PFSK-1 (cell line): ENCODE measurements around the gene CHST3.

Experiments
- POLR2AphosphoS5 ChIP-seq: IDR thresholded peaks from 2 replicates; pipeline ENCODE4 v1.6.1; 2012; ENCODE audit warnings: low read depth, mild to moderate bottlenecking, control low read depth, low read length, moderate library complexity
- SIN3A ChIP-seq: IDR thresholded peaks from 2 replicates; pipeline ENCODE4 v1.6.1; 2012; ENCODE audit warnings: mild to moderate bottlenecking, low read length, moderate library complexity, borderline replicate concordance; ENCODE audit not compliant: insufficient read depth
- TAF1 ChIP-seq: IDR thresholded peaks from 2 replicates; pipeline ENCODE4 v1.6.1; 2012; ENCODE audit warnings: low read length, control low read depth, borderline replicate concordance; ENCODE audit not compliant: insufficient read depth
- TF ChIP-seq, protein P1 (sequence below), 2 experiments: IDR thresholded peaks; 2 replicates each; pipeline versions ENCODE4 v1.6.1 to v1.8.0; 2011 to 2012; ENCODE audit warnings: low read depth in 2 of 2, low read length in 2 of 2, control low read depth in 1 of 2, inconsistent platforms in 1 of 2, mild to moderate bottlenecking in 1 of 2, moderate library complexity in 1 of 2; ENCODE audit not compliant: insufficient read depth in 1 of 2

DNA sequence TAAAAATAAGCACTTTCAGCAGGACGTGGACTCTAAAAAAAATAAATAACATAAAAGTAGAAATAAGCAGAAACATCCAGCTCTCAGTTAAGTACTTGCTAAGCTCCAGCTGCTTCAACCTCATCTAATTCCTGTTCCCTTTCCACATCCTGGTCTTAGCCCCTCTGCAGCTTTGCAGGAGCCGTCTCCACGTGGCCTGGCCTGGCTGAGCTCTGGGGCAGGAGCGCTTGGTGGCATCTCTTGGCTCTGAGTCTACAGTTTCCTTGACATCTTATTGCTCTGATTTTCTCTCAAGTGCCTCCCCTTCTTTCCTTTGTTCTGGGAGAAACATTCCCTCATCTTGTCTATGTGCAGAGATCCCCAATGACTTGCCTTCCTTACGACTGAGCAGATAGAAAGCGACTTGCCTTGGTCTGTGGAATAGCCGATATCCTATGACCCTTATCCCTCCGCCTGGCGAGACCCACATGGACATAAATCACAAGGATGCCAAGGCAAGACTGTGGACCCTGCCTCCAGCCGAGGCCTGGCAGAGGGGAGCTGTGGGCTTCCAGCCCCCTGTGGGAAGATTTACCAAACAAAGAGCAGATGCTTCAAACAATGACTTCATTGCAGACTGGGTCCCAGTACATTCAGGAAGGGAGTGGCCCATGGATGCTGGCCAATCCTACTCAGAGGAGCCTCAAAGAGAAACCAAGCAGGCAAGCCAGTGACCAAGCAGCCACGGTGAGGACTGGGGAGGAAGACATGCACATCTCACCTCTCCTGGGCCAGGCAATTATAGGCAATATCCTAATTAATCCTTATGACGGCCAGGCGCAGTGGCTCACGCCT lies 62.3 kb downstream of the CHST3 start:
- TF ChIP-seq POLR2AphosphoS5 (no peak), TAF1 (no peak), SIN3A (no peak)
- TF ChIP-seq, protein P1, sequence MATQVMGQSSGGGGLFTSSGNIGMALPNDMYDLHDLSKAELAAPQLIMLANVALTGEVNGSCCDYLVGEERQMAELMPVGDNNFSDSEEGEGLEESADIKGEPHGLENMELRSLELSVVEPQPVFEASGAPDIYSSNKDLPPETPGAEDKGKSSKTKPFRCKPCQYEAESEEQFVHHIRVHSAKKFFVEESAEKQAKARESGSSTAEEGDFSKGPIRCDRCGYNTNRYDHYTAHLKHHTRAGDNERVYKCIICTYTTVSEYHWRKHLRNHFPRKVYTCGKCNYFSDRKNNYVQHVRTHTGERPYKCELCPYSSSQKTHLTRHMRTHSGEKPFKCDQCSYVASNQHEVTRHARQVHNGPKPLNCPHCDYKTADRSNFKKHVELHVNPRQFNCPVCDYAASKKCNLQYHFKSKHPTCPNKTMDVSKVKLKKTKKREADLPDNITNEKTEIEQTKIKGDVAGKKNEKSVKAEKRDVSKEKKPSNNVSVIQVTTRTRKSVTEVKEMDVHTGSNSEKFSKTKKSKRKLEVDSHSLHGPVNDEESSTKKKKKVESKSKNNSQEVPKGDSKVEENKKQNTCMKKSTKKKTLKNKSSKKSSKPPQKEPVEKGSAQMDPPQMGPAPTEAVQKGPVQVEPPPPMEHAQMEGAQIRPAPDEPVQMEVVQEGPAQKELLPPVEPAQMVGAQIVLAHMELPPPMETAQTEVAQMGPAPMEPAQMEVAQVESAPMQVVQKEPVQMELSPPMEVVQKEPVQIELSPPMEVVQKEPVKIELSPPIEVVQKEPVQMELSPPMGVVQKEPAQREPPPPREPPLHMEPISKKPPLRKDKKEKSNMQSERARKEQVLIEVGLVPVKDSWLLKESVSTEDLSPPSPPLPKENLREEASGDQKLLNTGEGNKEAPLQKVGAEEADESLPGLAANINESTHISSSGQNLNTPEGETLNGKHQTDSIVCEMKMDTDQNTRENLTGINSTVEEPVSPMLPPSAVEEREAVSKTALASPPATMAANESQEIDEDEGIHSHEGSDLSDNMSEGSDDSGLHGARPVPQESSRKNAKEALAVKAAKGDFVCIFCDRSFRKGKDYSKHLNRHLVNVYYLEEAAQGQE (IDR thresholded peaks at IDR 0.05; ENCODE audit: insufficient read depth in 1 of 2, low read depth in 2 of 2, low read length in 2 of 2) = no peak
